Activated CD4-positive, alpha-beta T cell treated with anti-CD3 and anti-CD28 coated beads, Interleukin-2, Interleukin-6, amounts not matched to agents 100 ng/mL and 50 ng/mL, durations not matched to agents 16 hours and 8 hours (primary cell): Measurements from ENCODE around the gene DLK1.

Source experiments
- DNase-seq: peaks from one replicate; pipeline ENCODE4 v3.0.0-alpha.2; 2020

DLK1 gene

GRCh38 chr14:100779691-100780080, 53.0 kb downstream of the DLK1 start:
- no peak for DNase-seq

GRCh38 chr14:100780246-100780645, 53.6 kb downstream of the DLK1 start:
- DNase-seq: no peak

- DNase-seq: no peak
These were observed 54.1 kb downstream of the DLK1 start for GRCh38 chr14:100780646-100781355.

GRCh38 chr14:100781952-100782351, 55.3 kb downstream of the DLK1 start:
- DNase-seq: no peak

GRCh38 chr14:100782516-100783320, 56.0 kb downstream of the DLK1 start:
- no peak for DNase-seq

- DNase-seq: no peak
These were observed 57.1 kb downstream of the DLK1 start for GRCh38 chr14:100783630-100784370.

GRCh38 chr14:100784523-100785337, 58.0 kb downstream of the DLK1 start:
- no peak for DNase-seq

GRCh38 chr14:100785338-100785615, 58.6 kb downstream of the DLK1 start:
- no peak for DNase-seq

GRCh38 chr14:100785626-100786025, 58.9 kb downstream of the DLK1 start:
- no peak for DNase-seq

GRCh38 chr14:100786131-100786530, 59.4 kb downstream of the DLK1 start:
- DNase-seq: no peak

GRCh38 chr14:100786576-100787219, 60.0 kb downstream of the DLK1 start:
- no peak for DNase-seq

GRCh38 chr14:100787659-100788058, 61.0 kb downstream of the DLK1 start:
- no peak for DNase-seq
